Transverse colon (tissue), 3 donors: ENCODE measurements around the gene CAMTA1.

Experiments
- CTCF ChIP-seq, 5 experiments: fragments of 200-600 bp in 3 of 5; fragments of 450-650 bp in 2 of 5; sonication (generic) in 3 of 5; IDR thresholded peaks; 1 replicate in 2 of 5; 2 replicates in 3 of 5; pipeline ENCODE4 v1.5.1; 2016 to 2017; ENCODE audit warnings: antibody characterized with exemption in 5 of 5, inconsistent platforms in 3 of 5, mild to moderate bottlenecking in 2 of 5, moderate library complexity in 1 of 5
- POLR2A ChIP-seq: fragments of 450-650 bp; IDR thresholded peaks from one replicate; pipeline ENCODE4 v1.6.1; 2016; ENCODE audit warnings: antibody characterized with exemption, mild to moderate bottlenecking, moderate library complexity

GRCh38 chr1:7418442-7419080, 633.3 kb downstream of the CAMTA1 start:
- TF ChIP-seq POLR2A = no peak
- TF ChIP-seq CTCF (IDR thresholded peaks at IDR 0.05) = no peak
